Measurements from ENCODE around the gene ZNF831.

ZNF831 gene

GRCh38 chr20:59163631-59164530 is at the start of gene ZNF831:
Gene ZNF831, plus strand, starts transcription at chr20:59163821. Its CDS starts 27,199 bp downstream, at chr20:59191020.
- DNase-seq (ENCODE audit: low spot score) = no peak

- no peak for DNase-seq (ENCODE audit: low spot score)
Measured at GRCh38 chr20:59117526-59117925, 46.1 kb upstream of the ZNF831 start.

DNA sequence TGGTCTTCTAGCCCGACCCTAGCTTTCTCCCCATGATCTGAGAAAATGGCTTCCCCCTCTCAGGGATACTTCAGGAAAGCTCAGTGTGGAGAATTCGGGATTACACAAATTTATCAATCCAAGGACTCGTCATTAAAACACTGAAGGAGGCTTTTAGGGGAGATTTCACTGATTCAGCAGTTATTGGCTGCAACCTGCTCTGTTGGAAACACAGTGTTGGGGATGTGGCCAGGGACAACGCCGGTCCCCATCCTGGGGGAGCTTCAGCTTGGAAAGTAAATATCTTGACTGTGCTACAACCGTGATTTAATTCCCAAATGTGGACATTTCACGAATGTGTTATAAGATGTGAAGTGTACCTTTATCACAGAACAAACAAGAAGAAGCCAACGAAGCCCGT is 44.8 kb upstream of the ZNF831 start:
- no peak for DNase-seq (ENCODE audit: low spot score)

DNA sequence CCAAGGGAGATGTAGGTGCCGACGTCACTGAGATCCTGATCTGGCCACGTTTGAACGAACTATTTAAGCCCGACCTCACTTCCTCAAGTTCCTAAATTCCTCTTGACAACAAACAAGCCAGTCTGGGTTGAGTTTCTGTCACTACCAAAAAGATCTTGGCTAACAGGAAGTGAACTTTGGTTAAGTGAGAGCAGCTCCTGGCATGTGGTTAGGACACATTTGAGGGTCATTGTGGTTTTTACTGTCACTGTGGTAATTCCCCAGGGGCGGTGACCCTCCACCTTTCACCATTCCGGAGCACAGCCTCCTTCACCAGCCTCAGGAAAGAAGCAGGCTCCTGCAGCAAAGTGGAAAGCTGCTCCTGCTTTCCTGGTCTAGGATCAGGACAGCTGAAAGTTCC is 43.1 kb upstream of the ZNF831 start:
- peak; percentile 16 for DNase-seq (ENCODE audit: low spot score)

DNA sequence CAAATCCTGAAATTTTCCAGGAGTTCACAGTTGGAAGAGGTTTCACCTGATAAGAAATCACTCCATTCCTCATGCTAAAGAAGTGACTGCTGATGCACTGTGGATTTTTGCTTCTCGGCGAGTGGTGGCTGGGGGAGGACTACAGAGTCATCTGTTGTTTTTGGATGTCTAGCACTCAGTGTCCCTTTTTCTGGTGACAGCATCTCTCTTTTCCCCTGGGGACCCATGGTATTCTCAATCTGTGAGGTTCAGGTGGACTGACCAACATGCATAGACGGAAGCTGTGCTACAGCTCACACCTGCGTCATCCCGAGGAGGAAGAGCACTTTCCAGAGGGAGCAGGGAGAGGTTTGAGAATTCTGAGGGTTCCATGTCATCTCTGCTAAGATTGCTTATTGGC is 42.7 kb upstream of the ZNF831 start:
- DNase-seq (ENCODE audit: low spot score) = no peak

DNA sequence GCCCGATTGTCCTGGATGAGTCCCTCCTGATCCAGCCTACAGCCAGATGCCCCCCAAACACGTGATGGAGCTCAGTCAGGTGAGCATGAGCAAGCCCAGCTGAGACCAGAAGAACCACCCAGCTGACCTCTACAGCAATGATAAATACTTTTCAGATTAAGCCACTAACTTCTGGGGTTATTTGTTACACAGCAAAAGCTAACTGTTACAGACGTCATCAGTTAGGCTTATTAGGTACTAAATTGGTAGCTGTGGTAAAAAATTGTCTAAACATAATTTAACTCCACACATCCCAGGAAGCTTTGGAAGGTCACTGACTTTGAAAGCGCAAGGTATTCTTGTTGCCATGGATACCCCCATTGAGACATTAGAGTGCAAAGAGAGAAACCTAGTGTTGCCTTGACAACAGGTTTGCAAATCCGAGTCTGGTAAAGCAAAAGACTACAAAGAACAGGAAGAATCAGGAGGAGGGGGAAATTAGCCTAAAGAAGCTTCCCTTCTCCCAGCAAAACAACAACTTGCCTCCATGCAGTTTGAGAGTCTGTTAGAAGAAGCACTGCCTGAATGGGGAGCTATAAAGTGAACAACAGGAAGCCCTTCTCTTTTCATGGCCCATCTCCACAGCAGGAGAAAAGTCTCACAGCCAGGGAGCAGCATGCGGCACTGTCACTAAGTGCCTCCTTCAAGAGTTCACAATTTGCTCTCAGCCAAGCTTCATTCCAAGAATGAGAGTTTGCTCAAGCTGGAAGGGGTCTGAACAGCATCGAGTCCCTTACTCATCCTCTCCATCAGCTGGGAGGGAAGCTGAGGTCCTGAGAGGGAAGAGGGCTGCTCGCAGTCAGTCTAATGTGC is 41.7 kb upstream of the ZNF831 start:
- no peak for DNase-seq (ENCODE audit: low spot score)

DNA sequence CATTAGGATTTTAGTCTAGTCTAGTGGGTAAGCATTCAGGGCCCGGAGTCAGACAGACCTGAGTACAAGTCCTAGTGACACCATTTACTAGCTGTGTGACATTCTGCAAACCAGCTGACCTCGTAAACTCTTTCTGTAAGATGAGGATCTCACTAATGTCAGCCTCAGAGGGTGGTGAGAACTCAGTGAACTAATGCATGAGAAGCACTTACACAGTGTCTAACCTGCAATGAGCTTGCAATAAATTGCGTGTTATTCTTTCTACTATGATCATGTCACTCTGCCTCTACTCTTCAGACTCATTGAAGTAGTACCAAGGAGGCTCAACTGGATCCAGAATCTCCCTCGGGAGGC is 41.1 kb upstream of the ZNF831 start:
- DNase-seq (ENCODE audit: low spot score) = no peak

GRCh38 chr20:59123011-59123677 is 40.5 kb upstream of the ZNF831 start:
- DNase-seq (ENCODE audit: low spot score) = no peak

DNA sequence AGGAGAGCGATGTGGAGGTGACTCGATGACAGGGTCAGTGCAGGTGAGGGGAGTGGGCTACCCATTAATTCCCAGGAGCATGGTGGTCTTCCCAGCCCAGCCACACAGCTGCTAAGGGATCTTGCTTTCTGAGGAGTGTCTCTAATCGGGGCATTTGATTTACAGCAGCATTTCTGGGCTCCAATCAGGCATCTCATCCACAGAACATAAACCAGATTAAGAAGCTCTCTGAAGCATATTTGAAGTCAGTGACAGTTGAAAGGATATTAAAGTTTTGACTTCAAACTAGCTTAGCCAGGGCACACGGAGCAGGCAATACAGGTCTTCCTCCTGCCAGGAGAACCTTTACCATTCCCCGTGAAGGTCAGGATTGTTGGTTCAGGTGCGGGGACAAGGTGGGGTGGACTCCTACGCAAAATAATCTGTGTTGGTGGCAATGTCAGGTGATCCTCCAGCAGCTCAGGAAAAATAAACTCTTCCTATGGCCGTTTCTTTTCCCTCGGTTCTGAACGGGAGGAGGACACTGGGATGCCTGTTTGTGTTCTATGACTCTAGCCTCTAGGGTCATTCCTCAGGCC is 39.9 kb upstream of the ZNF831 start:
- no peak for DNase-seq (ENCODE audit: low spot score)

GRCh38 chr20:59124296-59125029 is 39.2 kb upstream of the ZNF831 start:
- DNase-seq (ENCODE audit: low spot score) = no peak

DNA sequence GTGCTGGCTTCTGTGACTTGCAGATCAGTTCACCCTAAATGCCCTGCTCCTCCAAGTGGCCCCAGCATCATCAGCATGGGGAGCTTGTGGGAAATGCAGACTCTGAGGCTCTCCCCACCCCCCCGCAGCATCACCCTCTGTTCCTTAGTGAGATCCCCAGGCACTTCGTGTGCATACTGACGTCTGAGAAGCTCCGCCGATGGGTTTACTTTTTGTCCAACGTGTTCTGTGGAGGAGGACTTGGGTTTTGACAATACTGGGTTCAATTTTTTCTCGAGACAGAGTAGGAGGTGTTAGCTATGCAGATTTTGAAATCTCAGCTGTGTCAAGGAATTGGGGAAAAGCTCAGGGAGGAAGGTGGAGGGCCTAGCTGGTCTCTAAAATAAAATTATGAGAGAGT is 38.3 kb upstream of the ZNF831 start:
- no peak for DNase-seq (ENCODE audit: low spot score)

GRCh38 chr20:59125836-59126235 is 37.8 kb upstream of the ZNF831 start:
- DNase-seq (ENCODE audit: low spot score) = no peak

GRCh38 chr20:59127839-59128238 is 35.8 kb upstream of the ZNF831 start:
- DNase-seq (ENCODE audit: low spot score) = no peak

- no peak for DNase-seq (ENCODE audit: low spot score)
Measured at GRCh38 chr20:59131551-59132285, 31.9 kb upstream of the ZNF831 start.

GRCh38 chr20:59134182-59134581 is 29.4 kb upstream of the ZNF831 start:
- no peak for DNase-seq (ENCODE audit: low spot score)

- DNase-seq (ENCODE audit: low spot score) = no peak
Measured at GRCh38 chr20:59135093-59135492, 28.5 kb upstream of the ZNF831 start.

GRCh38 chr20:59136027-59136426 is 27.6 kb upstream of the ZNF831 start:
- no peak for DNase-seq (ENCODE audit: low spot score)

GRCh38 chr20:59137532-59137931 is 26.1 kb upstream of the ZNF831 start:
- no peak for DNase-seq (ENCODE audit: low spot score)

DNA sequence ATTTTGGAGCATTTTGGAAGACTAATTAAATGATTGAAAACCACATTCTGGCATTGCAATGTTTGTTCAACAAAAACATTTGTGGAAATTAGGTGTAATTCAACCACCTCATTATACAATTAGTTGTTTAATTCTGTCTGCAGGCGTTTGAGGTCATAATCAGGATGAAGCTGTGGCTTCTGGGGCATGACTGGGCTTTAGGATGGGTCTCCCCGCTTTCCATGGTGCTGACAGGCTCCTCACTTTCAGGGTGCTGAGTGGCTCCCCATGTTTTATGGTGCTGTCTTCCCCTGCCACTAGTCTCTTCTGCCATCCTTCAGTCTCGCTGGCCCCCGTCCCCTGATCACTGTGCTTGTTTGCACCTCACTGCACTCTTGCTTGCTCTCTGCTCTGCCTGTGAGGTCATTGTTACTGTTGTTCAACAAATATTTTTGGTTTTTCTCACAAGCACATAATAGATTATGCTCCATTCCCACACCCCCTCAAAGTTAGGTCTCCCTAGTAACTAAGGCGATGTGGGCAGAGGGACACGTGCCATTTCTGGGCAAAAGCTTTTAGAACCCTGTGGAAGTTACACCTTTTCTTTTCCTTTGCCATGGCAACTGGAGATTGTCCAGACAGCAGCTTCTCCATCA is 25.4 kb upstream of the ZNF831 start:
- DNase-seq (ENCODE audit: low spot score) = no peak

DNA sequence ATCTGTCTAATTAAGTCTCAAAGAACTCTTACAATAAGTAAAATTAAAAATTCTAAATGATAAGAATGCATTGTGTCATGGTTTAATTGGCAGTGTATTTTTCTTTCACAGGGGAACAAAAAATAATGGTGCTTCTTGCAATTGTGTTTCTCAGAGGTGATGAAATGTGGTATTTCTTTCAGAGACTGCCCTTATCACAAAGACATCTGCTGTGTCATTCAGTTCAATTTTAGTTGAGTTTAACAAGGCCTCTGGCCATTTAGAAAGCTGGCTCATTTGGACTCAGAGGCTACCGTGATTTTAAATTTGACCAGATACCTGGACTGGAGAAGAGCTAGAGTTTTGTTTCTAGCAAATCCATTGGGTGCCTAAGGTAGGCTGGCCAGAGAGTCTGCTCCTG is 23.6 kb upstream of the ZNF831 start:
- no peak for DNase-seq (ENCODE audit: low spot score)

Data from kidney tubule cell (primary cell).